Fibroblast of skin of scalp (primary cell): ENCODE measurements around the gene CSAD.
A peak's percentile ranks its signal among the peaks of the same experiment; 100 is the strongest.
"Not testable (repeated sequence)": the region's sequence is repeated elsewhere in the genome, so short reads cannot be mapped to it uniquely, and the experiment has no call there.

ENCODE experiments used
- DNase-seq: peaks from one replicate; pipeline ENCODE4 v3.0.0-alpha.2; 2013

The CSAD gene

DNA sequence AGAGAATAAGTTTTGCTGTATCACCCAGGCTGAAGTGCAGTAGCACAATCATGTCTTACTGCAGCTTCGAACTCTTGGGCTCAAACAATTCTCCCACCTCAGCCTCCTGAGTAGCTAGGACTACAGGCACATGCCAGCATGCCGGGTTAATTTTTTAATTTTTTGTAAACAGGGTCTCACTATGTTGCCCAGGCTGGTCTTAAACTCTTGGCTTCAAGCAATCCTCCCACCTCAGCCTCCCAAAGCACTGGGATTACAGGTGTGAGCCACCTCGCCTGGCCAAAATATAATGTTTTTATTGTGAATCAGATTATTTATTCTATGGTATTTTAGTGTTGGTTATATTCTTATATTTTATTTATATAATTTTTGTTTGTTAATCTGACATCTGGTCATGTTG is 4.0 kb downstream of the CSAD start:
- DNase-seq, result no peak

DNA sequence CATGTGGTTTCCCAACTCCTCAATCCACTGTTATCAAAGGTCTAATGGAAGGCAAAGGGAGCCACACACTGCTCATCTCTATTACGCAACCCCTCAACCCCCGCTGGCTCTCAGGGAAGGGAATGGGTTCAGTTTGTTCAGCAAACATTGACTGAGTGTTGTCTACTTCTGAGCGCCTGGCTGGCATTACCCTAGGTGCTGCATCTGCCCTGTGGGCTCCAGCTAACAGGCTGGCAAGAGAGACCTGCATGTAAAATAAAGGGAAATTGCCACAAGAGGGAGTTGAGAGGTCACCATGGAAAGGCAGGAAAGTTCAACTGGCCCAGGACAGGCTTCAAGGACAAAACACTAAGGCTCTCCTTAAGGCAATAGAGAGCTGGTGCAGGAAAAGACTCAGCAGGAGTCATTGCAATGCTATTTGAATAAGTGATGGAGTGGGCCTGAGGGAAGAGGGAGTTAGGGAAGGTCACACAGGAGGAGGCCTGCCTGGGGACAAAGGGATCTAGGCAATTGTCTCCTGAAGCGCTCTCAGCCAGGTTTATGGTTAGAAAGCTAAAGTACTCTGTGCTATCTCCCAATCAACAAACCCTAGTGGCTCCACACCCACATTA is 5.7 kb downstream of the CSAD start:
- DNase-seq, result peak; percentile 60

DNA sequence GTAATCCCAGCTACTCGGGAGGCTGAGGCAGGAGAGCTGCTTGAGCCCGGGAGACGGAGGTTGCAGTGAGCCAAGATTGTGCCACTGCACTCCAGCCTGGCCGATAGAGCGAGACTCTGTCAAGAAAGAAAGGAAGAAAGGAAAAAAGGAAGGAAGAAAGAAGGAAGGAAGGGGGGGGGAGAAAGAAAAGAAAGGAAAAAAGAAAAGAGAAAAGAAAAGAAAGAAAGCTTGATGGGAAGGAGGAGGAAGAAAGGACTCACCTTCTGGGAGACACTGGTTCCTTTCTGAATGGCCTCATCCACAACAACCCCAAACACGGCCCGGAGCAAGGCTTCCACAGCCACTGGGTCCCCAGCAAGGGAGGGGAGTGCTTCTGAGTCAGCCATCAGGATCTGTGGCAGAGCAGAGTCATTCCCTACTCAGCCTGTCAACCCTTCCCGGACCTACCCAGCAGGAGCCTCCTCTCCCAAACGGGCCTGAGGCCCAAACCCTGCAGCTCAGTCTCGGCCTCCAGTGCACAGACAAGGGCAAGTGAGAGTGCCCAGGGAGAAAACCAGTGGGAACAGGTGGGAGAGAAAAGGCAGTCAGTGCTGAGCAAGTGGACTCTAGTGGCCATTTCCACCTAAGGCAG is 7.5 kb downstream of the CSAD start:
- peak; percentile 51 for DNase-seq

DNA sequence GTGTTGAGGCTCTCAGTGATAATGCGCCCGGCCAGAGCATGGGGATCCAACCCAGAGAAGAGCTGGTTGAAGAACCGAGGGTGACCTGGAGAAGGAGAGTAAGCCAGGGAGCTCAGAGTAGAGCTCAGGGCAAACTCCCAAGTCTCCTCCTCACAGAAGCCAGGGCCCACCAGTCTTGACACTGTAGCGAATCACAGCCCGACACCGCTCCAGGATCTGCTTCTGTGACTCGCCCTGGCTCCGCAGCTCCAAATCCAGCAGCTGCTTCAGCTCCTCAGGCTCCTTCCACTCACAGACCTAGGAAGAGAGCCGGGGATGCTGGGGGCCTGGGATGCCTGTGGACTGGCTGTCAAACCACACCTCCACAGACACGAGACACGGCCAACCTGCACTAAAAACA is 8.4 kb downstream of the CSAD start:
- DNase-seq, result peak; percentile 73

DNA sequence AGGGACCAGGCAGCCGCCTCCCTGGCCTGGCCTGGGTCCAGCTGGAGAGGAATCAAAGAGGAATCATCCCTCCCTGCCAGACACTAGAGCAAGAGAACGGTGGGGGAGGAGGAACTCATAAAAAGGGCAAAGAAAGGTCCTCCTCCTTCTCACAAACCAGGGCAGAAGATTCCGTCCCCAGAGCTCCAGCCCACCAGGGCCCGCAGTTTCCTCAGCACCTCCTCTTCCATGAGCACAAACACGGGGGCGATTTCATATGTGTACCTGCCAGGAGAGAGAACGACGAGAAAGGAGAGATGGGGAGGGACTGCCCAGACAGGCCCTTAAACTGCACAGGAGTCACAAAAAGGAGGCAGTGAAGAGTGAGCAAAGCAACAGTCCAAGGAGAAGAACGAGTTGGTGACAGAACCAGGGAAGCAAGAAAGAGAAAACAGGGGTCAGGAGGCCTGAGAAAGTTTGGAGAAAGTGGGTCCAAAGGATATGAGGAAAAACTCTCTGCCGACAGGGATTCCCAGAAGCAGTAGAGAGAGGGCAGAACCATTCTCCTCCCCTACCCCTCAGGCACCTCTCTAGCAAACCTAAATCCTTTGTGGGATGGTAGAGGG is 8.9 kb downstream of the CSAD start:
- peak; percentile 40 for DNase-seq

DNA sequence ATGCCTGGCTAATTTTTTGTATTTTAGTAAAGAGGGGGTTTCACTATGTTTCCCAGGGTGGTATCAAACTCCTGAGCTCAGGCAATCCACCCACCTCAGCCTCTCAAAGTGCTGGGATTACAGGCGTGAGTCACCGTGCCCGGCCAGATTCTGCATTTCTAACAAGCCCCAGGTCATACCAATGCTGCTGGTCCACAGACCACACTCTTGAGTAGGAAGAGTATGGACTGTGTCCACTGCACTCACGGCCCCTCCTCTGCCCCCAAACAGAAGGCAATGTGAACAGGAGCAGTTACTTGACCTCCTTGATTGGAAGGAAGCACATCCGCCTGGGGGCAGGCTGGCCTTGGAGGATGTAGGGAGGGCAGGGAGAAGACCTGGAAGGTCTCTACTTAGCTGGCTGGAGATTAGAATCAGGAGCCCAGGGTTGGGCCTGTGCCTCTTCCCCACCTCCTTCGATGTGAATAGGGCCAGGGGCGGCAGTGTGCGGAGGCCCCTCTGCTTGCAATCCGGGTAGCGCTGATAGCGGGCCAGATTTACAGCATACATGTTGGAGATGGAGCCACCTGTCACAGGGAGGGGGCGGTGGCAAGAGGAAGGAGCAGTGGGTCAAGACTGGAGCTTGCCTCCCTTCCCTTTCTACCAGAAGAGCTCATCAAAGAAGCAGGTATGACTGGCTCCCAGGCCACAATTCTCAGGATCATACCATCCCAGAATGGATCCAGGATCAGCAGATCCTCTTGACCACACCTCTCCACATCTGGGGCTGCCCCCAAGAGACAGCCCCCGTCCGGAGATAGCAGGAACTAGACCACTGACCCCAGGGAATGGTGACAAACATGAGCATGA is 9.6 kb downstream of the CSAD start:
- no peak for DNase-seq

DNA sequence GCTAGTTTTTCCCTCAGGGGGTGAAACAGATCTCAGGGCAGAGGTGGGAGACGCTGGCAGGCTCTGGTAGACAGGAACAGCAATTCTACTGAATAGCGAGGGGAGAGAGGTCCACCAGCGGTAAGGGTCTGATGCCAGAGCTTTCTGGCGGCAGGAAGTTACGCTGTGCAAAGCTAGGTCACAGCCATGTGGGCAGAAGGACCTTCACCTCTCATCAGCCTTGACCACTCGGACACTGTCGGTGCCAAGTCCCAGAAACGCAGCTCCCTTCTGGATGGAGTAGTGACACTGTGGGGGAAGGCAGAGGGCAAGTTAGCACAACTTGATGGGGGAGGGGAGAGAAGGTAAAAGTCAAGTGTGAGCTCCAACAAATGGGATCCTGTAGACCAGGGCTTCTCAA is 10.5 kb downstream of the CSAD start:
- no peak for DNase-seq

DNA sequence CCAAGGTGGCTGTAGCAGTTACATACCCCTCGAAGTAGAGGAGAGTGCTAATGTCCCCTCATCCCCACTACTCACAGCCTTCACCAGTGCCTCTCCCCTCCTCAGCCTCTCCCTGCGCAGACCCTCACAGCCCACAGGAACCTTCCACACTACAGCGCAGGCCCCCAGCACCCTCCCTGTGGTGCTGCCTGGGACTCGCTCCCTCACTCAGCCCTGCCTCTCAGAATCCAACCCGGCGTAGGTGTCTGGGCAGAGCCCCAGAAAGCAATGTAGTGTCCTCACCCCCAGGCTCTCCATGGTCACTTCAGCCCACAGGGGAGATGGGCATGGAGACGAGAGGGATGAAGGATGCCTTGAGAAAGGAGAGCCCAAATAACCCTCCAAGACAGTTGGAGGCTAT is 11.1 kb downstream of the CSAD start:
- DNase-seq, result no peak

DNA sequence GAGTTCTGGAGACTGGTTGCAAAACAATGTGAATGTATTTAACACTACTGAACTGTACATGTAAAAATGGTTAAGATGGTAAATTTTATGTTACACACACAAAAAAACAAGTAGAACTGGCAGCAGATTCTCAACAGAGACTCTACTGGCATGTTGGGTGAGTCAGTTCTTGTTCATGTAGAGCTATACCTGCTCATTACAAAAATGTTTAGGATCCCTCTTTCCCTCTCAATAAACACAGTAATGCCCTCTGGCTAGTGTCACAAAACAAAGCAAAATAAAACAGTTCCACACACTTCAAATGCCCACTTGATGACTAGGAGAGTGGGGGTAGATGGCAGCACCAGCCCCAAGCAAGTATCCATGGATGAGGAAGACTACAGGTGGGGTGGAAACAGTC is 13.9 kb downstream of the CSAD start:
- no peak for DNase-seq

DNA sequence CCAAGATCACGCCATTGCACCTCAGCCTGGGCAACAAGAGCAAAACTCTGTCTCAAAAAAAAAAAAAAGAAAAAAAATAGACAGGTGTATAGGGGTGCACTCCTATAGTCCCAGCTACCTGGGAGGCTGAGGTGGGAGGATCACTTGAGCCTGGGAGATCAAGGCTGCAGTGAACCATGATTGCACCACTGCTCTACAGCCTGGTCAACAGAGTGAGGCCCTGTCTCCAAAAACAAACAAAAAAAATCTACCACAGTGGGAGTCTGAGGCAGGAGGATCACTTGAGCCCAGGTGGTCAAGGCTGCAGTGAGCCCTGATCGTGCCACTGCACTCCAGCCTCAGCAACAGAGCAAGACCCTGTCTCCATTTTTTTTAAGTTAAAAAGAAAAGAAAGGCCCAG is 17.7 kb downstream of the CSAD start:
- DNase-seq, result not testable (repeated sequence)

DNA sequence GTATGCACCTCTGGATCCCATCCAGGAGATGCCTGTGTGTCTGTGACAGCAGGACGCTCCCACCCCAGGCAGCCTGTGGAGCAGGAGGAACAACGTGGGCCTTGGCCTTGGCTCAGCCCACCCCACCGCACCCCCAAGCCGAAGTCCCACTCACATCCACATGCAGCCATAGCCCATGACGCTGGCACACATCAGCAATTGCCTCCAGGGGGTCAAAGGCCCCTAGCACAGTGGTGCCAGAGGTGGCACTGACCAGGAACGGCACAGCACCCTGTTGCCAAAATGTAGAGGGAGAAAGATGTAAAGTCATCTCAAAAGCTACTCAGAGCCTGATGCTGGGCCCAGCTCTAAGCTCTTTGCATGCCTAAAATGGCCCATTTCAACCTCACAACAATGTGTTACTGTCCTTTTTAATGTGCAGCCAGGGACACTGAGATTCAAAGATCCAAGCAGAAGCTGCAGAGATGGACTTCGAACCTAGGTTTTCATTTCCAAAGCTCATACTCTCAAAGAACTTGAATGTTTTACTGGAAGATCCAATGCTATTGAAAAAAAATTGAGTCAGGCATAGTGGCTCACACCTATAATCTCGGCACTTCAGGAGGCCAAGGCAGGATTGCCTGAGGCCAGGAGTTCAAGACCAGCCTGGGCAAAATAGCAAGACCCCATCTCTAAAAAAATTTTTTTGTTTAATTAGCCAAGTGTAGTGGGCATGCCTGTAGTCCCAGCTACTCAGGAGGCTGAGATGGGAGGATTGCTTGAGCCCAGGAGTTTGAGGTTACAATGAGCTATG is 19.4 kb downstream of the CSAD start:
- DNase-seq, result no peak

DNA sequence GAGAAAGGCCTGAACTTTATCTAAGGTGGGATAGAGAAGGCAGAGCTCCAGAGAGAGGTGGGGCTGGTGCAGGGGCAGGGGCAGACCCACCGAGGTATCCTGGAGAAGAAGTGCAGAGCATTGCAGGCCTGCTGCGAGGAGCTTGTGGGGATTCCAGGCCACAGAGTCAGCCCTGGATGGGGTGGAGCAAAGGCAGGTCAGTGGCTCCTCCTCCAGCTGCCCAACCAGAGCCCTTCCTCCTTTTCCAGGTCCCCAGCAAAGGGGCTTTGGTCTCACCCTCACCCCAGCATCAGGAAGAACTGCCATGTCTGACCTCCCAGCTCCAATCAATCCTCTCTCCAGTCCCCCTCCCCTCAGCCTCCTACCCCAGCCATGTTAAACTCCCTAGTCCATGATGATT is 20.1 kb downstream of the CSAD start:
- no peak for DNase-seq

DNA sequence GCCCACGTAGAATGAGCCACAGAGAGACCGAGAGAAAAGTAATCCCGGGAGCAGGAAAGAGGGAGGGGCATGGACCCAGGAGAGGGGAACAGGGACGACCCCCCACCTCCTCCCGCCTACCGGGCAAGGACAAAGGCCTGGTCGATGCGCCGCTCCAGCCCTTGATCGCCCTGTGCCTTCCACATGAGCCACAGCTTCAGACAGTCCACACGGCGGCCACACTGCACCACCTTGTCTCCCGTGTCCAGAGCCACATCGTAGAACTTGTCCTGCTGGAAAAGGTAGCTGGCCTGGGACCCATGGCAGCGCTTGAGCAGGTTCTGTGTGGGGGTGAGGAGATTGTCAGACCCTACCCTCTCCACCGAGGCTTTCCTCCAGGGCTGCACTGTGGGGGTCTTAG is 20.7 kb downstream of the CSAD start:
- no peak for DNase-seq

DNA sequence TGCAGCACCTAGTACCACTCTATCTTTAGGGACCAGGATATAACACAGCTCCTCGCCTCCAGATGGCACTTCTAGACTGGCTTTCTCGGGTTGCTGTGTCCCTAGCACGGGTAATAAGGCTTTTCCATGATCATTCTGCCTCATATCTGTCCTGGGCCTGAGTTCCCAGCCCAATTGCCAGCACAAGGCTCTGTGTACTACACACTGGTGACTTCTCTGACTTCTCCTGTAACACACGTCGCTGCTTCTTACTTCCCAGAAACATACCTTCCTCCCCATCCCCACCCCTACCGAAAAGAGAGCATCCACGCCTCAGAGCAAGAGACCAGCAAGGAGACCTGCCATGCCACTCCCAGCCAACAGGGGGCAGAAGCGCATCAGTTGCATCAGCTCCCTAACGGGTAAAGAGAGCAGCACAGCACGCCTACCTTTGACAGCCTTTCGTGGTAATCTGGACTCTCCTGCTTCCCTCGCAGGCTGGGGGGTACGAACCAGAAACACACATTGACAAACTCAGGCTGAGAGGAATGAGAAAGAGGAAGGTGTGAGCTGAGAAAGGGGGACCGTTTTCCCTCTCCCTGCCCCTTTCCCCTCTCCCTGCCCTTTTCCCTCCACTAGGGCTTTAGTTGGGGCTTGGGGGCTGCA is 21.4 kb downstream of the CSAD start:
- peak; percentile 85 for DNase-seq

DNA sequence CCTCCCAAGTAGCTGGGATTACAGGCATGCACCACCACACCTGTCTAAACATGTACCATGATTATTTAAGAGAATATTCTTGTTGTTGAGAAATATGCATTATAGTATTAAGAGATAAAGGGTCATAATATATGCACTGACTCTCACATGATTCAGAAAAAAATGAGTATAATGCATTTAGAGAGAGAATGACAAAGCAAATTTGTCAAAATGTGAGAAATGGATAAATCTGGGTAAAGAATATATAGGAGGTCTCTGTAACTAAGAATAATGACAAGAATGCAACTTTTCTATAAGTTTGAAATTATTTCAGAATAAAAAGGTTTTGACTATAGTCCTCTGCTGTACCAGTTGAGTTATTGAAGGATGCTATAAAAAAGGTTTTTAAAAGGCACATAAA is 28.3 kb downstream of the CSAD start:
- no peak for DNase-seq

DNA sequence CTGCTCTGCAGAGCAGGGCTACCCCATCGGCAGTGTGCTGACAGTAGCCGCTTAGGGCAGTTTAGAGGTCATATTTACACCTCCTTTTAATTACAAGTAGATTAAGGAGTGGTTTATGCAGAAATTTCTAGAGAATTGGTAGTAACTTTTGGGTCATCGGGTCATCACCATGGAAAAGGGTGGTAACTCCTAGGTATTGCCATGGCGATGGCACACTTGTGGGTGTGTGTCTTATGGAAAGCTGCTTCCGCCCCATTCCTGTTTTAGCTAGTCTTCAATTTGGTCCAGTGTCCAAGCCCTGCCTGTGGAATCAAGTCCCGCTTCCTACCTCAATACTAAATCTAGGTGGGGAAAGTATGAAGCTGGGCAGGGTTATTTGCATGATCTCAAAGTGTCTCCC is 29.7 kb downstream of the CSAD start:
- DNase-seq, result no peak

DNA sequence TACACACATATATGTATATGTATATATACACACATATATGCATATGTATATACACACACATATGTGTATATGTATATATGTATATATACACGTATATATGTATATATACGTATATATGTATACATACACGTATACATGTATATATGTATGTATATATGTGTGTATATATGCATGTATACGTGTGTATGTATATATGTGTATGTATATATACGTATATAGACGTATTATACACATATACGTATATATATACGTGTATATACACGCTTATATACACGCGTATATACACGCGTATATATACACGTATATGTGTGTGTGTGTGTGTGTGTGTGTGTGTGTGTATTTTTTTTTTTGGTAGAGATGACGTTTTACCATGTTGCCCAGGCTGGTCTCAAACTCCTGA is 33.1 kb downstream of the CSAD start:
- DNase-seq, result no peak

DNA sequence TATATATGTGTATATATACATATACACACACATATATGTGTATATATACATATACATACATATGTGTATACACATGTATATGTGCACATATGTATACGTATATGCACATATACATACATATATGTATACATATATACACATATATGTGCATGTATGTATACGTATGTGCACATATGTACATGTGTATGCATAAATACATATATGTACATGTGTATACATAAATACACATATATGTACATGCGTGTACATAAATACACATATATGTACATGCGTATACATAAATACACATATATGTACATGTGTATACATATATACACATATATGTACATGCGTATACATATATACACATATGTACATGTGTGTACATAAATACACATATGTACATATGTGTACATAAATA is 33.5 kb downstream of the CSAD start:
- DNase-seq, result no peak

DNA sequence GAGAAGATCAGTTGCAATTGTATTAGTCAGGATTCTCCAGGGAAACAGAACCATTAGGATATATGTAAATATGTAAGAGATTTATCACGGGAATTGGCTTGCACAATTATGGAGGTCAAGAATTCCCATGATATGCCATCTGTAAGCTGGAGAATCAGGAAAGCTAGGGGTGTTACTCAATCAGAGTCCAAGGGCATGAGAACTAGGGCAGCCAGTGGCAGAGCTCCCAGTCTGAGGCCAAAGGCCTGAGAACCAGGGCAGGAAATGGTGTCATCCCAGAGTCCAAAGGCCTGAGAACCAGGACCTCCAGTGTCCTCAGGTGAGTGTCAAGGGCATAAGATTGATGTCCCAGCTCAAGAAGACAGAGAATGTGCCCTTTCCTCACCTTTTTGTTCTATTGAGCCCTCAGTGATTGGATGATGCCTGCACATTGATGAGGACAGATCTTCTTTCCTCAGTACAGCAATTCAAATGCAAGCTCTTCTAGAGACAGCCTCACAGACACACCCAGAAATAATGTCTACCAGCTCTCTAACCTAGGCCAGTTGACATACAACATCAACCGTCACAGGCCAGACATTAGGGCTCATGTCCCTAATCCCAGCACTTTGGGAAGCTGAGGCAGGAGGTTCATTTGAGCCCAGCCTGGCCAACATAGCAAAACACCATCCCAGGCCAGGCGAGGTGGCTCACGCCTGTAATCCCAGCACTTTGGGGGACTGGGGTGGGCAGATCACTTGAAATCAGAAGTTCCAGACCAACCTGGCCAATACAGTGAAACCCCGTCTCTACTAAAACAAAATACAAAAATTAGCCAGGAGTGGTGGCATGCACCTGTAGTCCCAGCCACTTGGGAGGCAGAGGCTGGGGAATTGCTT is 35.1 kb downstream of the CSAD start:
- peak; percentile 27 for DNase-seq

DNA sequence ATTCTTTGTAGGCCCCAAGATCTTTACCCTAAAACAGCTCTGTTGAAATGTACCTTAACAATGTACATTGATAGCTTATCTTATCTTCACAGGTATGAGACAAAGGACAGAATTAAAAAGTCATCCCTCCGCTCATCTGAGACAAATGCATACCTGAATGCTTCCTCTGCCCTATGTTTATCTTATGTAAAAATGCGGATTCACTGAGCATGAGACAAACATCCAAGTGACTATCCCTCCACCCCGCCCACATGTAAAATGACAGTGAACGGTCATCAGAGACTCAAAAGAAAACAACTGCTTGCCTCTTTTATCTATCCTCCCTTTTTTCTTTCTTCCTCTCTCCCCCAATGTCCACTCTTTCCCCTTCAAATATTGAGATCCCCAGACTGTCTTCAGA is 37.4 kb downstream of the CSAD start:
- no peak for DNase-seq

DNA sequence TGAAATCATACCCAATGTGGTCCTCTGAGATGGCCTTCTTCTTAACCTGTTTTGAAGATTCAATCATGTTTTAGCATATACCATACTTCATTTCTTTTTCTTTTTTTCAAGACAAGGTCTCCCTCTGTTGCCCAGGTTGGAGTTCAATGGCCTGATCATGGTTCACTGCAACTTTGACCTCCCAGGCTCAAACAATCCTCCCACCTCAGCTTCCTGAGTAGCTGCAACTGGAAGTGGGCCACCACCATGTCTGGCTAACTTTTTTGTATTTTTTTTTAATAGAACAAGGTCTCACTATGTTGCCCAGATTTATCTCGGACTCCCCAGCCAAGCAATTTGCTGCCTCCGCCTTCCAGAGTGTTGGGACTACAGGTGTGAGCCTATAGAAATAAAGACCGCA is 47.0 kb downstream of the CSAD start:
- no peak for DNase-seq
